HG03571 (cell line): ENCODE results near the gene ZNF534.
"Not testable (repeated sequence)": the region's sequence is repeated elsewhere in the genome, so short reads cannot be mapped to it uniquely, and the experiment has no call there.

Experiments
- ATAC-seq: cut with Tn5 transposase; IDR thresholded peaks from one replicate; pipeline ENCODE4 v1.9.1; 2021; ENCODE audit not compliant: unreplicated experiment

ZNF534 gene

GRCh38 chr19:52428937-52429336 lies at the start of gene ZNF534:
Gene ZNF534, plus strand, starts transcription at chr19:52429148. Its CDS starts 2,327 bp downstream, at chr19:52431475.
- ATAC-seq = no peak

- no peak for ATAC-seq
These were observed 37.8 kb upstream of the ZNF534 start for GRCh38 chr19:52391135-52391534.

- peak; percentile 79 for ATAC-seq
These were observed 31.5 kb upstream of the ZNF534 start, which contains the start of gene ZNF528 for GRCh38 chr19:52397310-52398080. Gene ZNF528, plus strand, starts transcription at chr19:52397849. Its CDS starts 4,165 bp downstream, at chr19:52402014.

- ATAC-seq = no peak
These were observed 30.9 kb upstream of the ZNF534 start for GRCh38 chr19:52398081-52398441.

GRCh38 chr19:52410276-52410675 lies 18.7 kb upstream of the ZNF534 start:
- no peak for ATAC-seq

GRCh38 chr19:52415711-52416110 lies 13.2 kb upstream of the ZNF534 start:
- no peak for ATAC-seq

- no peak for ATAC-seq
These were observed 13.2 kb downstream of the ZNF534 start for GRCh38 chr19:52442179-52442578.

GRCh38 chr19:52444506-52444905 lies 15.6 kb downstream of the ZNF534 start:
- ATAC-seq = no peak

GRCh38 chr19:52451241-52451640 lies 22.3 kb downstream of the ZNF534 start:
- no peak for ATAC-seq

- ATAC-seq = no peak
These were observed 24.6 kb downstream of the ZNF534 start, which contains the start of gene ZNF578 for GRCh38 chr19:52453324-52454094. Gene ZNF578, plus strand, starts transcription at chr19:52453553. Its CDS starts 48,293 bp downstream, at chr19:52501846.

- no peak for ATAC-seq
These were observed 36.0 kb downstream of the ZNF534 start for GRCh38 chr19:52464798-52465470.

- no peak for ATAC-seq
These were observed 44.9 kb downstream of the ZNF534 start for GRCh38 chr19:52473655-52474350.

GRCh38 chr19:52474351-52475127 lies 45.6 kb downstream of the ZNF534 start:
- no peak for ATAC-seq

- not testable (repeated sequence) for ATAC-seq
These were observed 55.3 kb downstream of the ZNF534 start for GRCh38 chr19:52484111-52484743.

- ATAC-seq = not testable (repeated sequence)
These were observed 56.1 kb downstream of the ZNF534 start for GRCh38 chr19:52485064-52485463.

GRCh38 chr19:52485561-52486240 lies 56.8 kb downstream of the ZNF534 start:
- not testable (repeated sequence) for ATAC-seq

GRCh38 chr19:52492201-52492993 lies 63.4 kb downstream of the ZNF534 start:
- no peak for ATAC-seq

- no peak for ATAC-seq
These were observed 64.1 kb downstream of the ZNF534 start for GRCh38 chr19:52492994-52493470.
